ENCODE measurements around the gene NCOA3. TPM values are rescaled to one million over a fixed set of nuclear protein-coding genes. Genes with fewer than 3 reads are reported as not detected.

Gene NCOA3
- total and polyA plus RNA-seq, 2 of the 8 experiments (the other 6 are each of a cell fraction or from before 2014, with no cell fraction given) = 7.9 to 24.7 TPM

- H4K5ac ChIP-seq (ENCODE audit: insufficient read length, low read depth, low read length) = no peak overlapping the region
- H3K9ac ChIP-seq (replicated peaks in 1 of 4; ENCODE audit: extremely low read depth in 1 of 4, low read depth in 3 of 4, low read length in 3 of 4) = no peak overlapping the region; a peak in 2 of 7 replicates
- H2AFZ ChIP-seq (ENCODE audit: low read length) = no peak overlapping the region
- no peak overlapping the region for H3K4ac ChIP-seq (replicated peaks; ENCODE audit: insufficient read length, low read depth, low read length)
- H4K8ac ChIP-seq (ENCODE audit: extremely low read depth, insufficient read depth, low read length) = no peak overlapping the region
- H3K4me2 ChIP-seq (ENCODE audit: insufficient read depth in 1 of 2, low read depth in 2 of 2, low read length in 2 of 2) = no peak overlapping the region
- H2BK120ac ChIP-seq (replicated peaks; ENCODE audit: low read depth, low read length) = no peak overlapping the region
- DNase-seq (ENCODE audit: low read depth in 1 of 2, low spot score in 2 of 2) (no peak), FAIRE-seq (no peak)
- H3K79me2 ChIP-seq (ENCODE audit: control insufficient read depth in 1 of 2, insufficient read depth in 2 of 2, low read length in 2 of 2) = peaks cover 0 to 8% of the 10 kb centered on the region in 2 experiments; a peak in 1 of 4 replicates
- WGBS, 2 experiments (ENCODE audit: extremely low coverage in 1 of 2, insufficient coverage in 1 of 2, insufficient read length in 1 of 2, insufficient replicate concordance in 2 of 2, low coverage in 1 of 2, low lambda C conversion rate in 2 of 2, missing lambda C conversion rate in 1 of 2) = 95% methylated on average over 1 of the region's 1 CpG; no CpG with 5 or more reads in 1 of the 2 experiments
- POLR2A ChIA-PET (ENCODE audit: partially characterized antibody) = no interaction called here
- no peaks in the 10 kb centered on the region for H3K4me1 ChIP-seq (replicated peaks in 1 of 4; ENCODE audit: control insufficient read depth in 3 of 4, insufficient read depth in 4 of 4, low read length in 3 of 4)
- no peak overlapping the region for H3K27ac ChIP-seq (ENCODE audit: low read depth, low read length)
- no peak overlapping the region for H2BK12ac ChIP-seq (ENCODE audit: low read depth, low read length)
- no peak overlapping the region for H3K4me3 ChIP-seq (ENCODE audit: extremely low read depth in 1 of 4, insufficient read depth in 2 of 4, low read depth in 3 of 4, low read length in 4 of 4)
- no peak overlapping the region for H2BK5ac ChIP-seq (ENCODE audit: low read depth, low read length)
- no peak overlapping the region for H3K14ac ChIP-seq (ENCODE audit: insufficient read length)
- H3K18ac ChIP-seq (ENCODE audit: extremely low read depth, low read length) = no peak overlapping the region
- no peak overlapping the region for H2BK15ac ChIP-seq (ENCODE audit: low read length)
- H3K9me3 ChIP-seq (ENCODE audit: insufficient read depth in 2 of 2, low read depth in 1 of 2, low read length in 1 of 2) = peaks cover 2% of the 10 kb centered on the region in 2 experiments; a peak in 2 of 4 replicates
- no peak overlapping the region for H2AK5ac ChIP-seq (ENCODE audit: low read depth, low read length)
- H3K36me3 ChIP-seq (ENCODE audit: control insufficient read depth in 2 of 4, insufficient read depth in 4 of 4, low read length in 3 of 4) = no peaks in the 10 kb centered on the region
- H4K20me1 ChIP-seq (replicated peaks in 1 of 2; ENCODE audit: control insufficient read depth in 1 of 2, insufficient read depth in 2 of 2, low read length in 2 of 2) = no peaks in the 10 kb centered on the region
- H3K27me3 ChIP-seq (replicated peaks in 1 of 4; ENCODE audit: control insufficient read depth in 3 of 4, extremely low read depth in 1 of 4, insufficient read depth in 3 of 4, low read length in 3 of 4) = no peaks in the 10 kb centered on the region
- H3K79me1 ChIP-seq (ENCODE audit: low read depth, low read length) = no peaks in the 10 kb centered on the region; the same call in 1 of the 2 replicates
- H2BK20ac ChIP-seq (ENCODE audit: low read length) = no peak overlapping the region
- H3K23me2 ChIP-seq (ENCODE audit: low read depth, low read length) = no peaks in the 10 kb centered on the region
- CTCF ChIA-PET (ENCODE audit: partially characterized antibody) = no interaction called here
- H3K56ac ChIP-seq (replicated peaks; ENCODE audit: insufficient read length, low read depth, low read length) = no peak overlapping the region
- H4K91ac ChIP-seq (replicated peaks; ENCODE audit: insufficient read length, low read length) = no peak overlapping the region
- no peak overlapping the region for H3K23ac ChIP-seq (ENCODE audit: insufficient read length)
- TF ChIP-seq GABPA (IDR thresholded peaks at IDR 0.05; ENCODE audit: borderline replicate concordance, insufficient read depth, low read length) (no peak), NRF1 (IDR thresholded peaks at IDR 0.05; ENCODE audit: low read depth, low read length) (no peak), HDAC2 (IDR thresholded peaks at IDR 0.05; ENCODE audit: borderline replicate concordance in 1 of 2, low read depth in 2 of 2, low read length in 2 of 2) (no peak), RNF2 (IDR thresholded peaks at IDR 0.05; ENCODE audit: borderline replicate concordance, low read depth, low read length, missing control alignments, poor library complexity, severe bottlenecking) (no peak), RAD21 (IDR thresholded peaks at IDR 0.05 in 1 of 2, conservative IDR thresholded peaks at IDR 0.05 in 1 of 2; ENCODE audit: low read depth in 2 of 2, low read length in 2 of 2) (no peak), KDM4A (IDR thresholded peaks at IDR 0.05; ENCODE audit: low read depth, low read length, severe bottlenecking) (no peak), ASH2L (IDR thresholded peaks at IDR 0.05; ENCODE audit: low read length) (no peak), HDAC6 (IDR thresholded peaks at IDR 0.05; ENCODE audit: low read depth, low read length) (no peak), PHF8 (conservative IDR thresholded peaks at IDR 0.05; ENCODE audit: low read depth, low read length) (no peak), TAF1 (IDR thresholded peaks at IDR 0.05; ENCODE audit: low read depth, low read length) (no peak), RBBP5 (IDR thresholded peaks at IDR 0.05; ENCODE audit: borderline replicate concordance, low read depth, low read length) (no peak)
- TF ChIP-seq, protein P1, sequence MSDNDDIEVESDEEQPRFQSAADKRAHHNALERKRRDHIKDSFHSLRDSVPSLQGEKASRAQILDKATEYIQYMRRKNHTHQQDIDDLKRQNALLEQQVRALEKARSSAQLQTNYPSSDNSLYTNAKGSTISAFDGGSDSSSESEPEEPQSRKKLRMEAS (IDR thresholded peaks at IDR 0.05) = no peak
Observed at GRCh38 chr20:47606983-47607613, 105.4 kb downstream of the NCOA3 start.
